NK-92 treated with Interleukin-12 subunit alpha and Interleukin-12 subunit beta, amount 100 ng/mL, for 24 hours (cell line): ENCODE data around the gene BRINP1.
"Not testable (repeated sequence)": the region's sequence is repeated elsewhere in the genome, so short reads cannot be mapped to it uniquely, and the experiment has no call there.

Source experiments
- DNase-seq: peaks from one replicate; lab custom pipeline; 2025; lab: John Stamatoyannopoulos, UW

The BRINP1 gene

GRCh38 chr9:119197893-119198607 is 171.2 kb downstream of the BRINP1 start:
- no peak for DNase-seq

GRCh38 chr9:119195521-119195920 is 173.7 kb downstream of the BRINP1 start:
- no peak for DNase-seq

- no peak for DNase-seq
These were observed 183.9 kb downstream of the BRINP1 start for GRCh38 chr9:119185298-119185697.

DNA sequence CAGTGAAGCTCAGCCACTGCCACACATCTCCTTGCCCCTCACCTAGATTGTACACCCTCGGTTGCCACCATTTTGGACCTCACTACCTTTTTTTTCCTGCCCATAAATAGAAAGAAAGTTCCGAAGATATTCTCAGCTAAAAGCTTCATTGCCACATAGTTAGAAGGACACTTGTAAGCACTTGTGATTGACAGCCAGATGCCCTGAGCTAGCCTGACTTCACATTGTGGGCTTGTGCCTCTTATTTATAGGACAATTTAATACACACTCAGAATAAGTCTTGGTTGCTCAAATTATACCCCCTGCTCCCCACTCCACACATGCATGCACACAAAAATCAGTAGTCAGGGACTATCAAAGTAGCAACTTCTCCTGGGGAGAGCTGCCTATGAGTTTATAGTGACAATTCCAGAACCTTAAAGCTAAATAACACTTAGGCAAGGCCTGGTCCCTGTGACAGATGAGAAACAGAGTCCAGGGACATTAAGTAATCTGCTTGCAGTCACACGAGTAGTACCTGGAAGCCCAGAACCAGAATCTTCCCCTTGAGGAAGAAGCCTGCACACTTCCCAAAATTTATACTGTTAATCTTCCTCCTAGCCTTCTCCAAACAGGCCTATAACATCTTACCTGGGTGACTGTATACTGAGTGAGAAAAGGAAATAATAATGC is 184.8 kb downstream of the BRINP1 start:
- DNase-seq, result no peak

DNA sequence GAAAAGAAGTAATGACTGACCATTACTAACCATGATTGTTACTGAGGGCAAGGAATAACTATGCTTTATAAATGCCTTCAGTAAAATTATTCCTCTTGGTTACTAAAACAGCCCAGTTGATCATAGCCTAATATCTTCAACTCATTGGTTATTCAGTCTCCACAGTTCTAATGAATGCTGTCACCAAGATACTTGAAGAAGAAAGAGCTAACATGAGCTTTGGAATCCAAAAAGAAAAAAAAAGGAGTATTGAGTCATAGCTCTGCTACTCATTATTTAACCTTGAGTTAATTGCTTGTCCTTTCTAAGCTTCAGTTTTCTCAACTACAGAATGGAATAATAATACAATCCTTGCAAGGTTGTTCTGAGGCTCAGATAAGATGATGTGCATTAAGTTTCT is 187.7 kb downstream of the BRINP1 start:
- no peak for DNase-seq

DNA sequence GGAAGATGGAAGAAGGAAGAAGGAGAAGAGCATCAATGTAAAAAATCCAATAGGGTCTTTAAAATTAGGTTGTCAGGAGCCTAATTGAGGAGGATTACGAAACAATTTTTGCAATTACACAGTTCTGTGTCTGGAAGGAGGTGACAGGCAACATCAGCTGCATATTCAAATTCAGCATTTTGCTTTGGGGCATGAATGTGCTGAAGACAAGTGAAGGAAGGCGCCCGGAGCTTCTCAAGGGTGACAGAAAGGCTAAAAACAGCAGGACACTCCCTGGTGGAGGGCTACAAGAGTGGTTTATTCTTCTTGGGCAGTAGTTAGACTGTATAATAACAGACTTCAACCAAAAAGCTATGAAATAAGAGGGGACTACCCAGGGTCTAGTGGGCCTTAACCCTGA is 188.3 kb downstream of the BRINP1 start:
- no peak for DNase-seq

GRCh38 chr9:119179701-119180100 is 189.5 kb downstream of the BRINP1 start:
- no peak for DNase-seq

- DNase-seq, result no peak
These were observed 192.0 kb downstream of the BRINP1 start for GRCh38 chr9:119177196-119177595.

- DNase-seq, result no peak
These were observed 193.7 kb downstream of the BRINP1 start for GRCh38 chr9:119175581-119175980.

GRCh38 chr9:119169222-119169621 is 200.0 kb downstream of the BRINP1 start:
- DNase-seq, result not testable (repeated sequence)

- DNase-seq, result no peak
These were observed 201.4 kb downstream of the BRINP1 start for GRCh38 chr9:119167876-119168275.

- DNase-seq, result no peak
These were observed 202.0 kb downstream of the BRINP1 start for GRCh38 chr9:119167267-119167666.

DNA sequence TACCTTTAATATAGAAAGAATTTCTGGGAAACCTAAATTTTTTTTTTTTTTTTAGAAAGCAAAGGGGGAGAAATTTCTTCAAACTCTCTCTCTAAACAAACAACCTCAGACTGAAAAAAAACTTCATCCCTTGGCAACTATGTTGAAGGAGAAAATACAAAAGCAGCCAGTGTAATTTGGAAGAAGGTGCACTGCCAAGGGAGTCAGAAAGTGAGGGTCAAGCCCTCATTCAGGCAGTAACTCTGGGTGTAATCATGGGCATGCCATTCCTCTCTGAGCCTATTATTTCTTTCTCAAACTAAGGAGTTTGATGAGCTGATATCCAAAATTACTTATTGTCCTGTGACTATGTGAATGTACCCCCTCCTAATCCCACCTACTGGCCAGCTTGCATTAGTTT is 203.1 kb downstream of the BRINP1 start:
- no peak for DNase-seq

DNA sequence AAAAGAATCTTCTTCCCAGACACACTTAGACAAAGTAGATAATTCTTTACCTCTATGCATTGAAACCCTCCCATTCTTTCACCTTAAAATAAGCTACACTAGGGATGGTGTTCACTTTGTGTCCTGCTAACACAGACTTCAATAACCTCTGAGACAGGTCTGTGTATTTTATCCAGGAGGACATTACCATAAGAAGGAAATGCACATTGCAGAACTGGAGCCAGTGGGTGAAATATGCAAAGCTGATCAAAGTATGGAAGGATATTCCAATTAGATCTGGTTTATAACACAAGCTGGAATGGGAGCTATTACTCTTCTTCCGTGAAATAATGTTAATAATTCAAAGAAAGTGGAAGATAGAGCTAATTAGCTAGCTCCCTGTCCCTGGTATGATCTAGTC is 204.1 kb downstream of the BRINP1 start:
- DNase-seq, result no peak

DNA sequence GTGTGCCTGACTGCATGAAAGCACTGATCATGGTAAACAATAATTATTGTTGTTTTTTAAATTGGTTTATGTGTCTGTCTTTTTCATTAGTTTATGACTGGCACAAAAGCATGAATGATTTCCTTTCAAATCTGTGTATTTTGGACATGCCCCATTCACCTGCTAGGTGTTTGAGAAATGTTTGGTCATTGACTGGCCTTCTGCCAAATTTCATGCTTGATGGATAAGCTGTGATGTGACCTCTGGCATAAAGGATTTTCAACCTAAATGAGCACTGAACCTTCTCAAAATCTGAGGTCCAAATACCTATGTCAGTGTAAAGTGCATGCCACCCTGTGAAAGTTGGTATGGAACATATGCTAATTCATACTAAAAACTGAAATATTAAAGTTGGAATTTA is 204.5 kb downstream of the BRINP1 start:
- DNase-seq, result no peak

DNA sequence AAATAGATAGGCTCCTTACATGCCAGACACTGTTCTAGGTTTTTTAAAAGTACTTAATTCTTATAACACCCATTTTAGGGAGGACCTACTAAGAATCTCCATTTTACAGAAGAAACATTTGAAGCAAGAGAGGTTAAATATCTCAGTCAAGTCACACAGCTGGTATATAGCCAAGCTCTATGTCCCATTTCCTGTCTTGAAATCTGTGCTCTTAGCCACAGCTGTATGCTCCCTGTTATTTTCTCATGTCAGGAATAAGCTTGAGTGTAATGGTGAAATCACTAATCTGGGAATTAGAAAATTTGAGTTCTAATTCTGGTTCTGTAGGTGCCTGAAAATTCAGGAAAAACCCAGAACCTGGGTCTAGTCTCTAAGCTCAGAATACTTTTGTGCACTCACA is 208.7 kb downstream of the BRINP1 start:
- no peak for DNase-seq

GRCh38 chr9:119159386-119159785 is 209.8 kb downstream of the BRINP1 start:
- no peak for DNase-seq

GRCh38 chr9:119157196-119157595 is 212.0 kb downstream of the BRINP1 start:
- no peak for DNase-seq

- no peak for DNase-seq
These were observed 212.9 kb downstream of the BRINP1 start for GRCh38 chr9:119156354-119156753.

GRCh38 chr9:119154527-119154926 is 214.7 kb downstream of the BRINP1 start:
- DNase-seq, result no peak

DNA sequence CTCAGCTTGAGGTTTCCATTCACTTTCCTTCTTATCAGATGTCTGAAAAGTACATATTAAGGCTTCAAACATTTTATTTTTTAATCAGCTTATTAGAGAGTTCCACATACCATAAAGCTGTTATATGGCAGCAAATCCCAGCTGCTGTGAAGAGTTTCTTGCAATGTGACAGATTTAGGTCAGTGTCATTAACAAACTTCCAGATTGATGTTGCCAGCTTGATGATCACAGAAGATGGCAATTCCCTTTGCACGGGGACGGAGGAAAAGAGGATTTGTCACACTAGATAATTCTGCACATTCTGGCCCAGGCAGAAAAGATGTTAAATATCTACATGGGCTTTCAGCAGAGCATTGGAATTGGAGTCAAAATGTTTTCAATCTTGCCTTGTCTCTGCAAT is 215.8 kb downstream of the BRINP1 start:
- DNase-seq, result no peak

- no peak for DNase-seq
These were observed 220.4 kb downstream of the BRINP1 start for GRCh38 chr9:119148855-119149254.

DNA sequence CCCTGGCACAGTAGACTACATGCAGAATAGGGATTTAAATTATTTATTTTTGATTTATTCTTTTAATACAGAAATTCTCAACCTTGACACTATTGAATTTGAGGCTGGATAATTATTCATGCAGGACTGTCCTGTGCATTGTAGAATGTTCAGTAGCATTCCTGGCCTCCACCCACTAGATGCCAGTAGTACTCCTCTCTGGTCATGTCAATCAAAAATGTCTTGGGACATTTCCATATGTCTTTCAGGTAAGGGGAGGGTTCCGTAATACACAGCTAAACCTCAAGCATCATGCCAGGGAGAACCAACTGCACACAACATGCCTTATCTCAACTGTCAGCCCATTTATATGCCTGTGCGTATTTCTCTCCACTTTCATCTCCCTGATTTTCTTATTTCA is 231.8 kb downstream of the BRINP1 start:
- DNase-seq, result no peak

DNA sequence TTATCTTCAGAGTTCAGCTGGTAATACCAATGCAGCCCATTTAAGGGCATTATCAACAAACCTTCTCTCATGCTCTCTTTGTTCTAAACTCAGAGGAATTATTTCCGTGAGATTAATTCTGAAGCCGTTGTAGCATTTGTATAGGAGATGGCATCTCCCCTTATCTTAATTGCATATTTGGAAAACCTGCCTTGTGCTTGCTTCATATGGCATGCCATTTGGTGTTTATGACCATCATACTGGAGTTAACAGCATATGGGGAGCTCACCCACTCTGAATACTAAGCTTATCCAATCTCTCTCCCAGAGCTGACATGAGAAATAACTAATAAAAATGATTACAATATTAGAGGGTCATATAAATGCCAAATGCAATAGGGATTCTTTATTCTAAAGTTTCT is 243.2 kb downstream of the BRINP1 start:
- DNase-seq, result no peak
